Endothelial cell (in vitro differentiated cells): ENCODE data around the gene SCLY. TPM values are rescaled to one million over a fixed set of nuclear protein-coding genes. Genes with fewer than 3 reads are reported as not detected.

Source experiments
- DNase-seq: peaks from one replicate; pipeline ENCODE4 v3.0.0; 2021; ENCODE audit warnings: low spot score
- H3K27ac Mint-ChIP-seq: one replicate; pipeline ENCODE4 v1.8.0; 2021; ENCODE audit warnings: mixed read lengths, inconsistent platforms; ENCODE audit not compliant: unreplicated experiment
- H3K27me3 Mint-ChIP-seq: one replicate; pipeline ENCODE4 v1.8.0; 2021; ENCODE audit warnings: mild to moderate bottlenecking, moderate library complexity, mixed read lengths, inconsistent platforms; ENCODE audit not compliant: unreplicated experiment
- H3K36me3 Mint-ChIP-seq: one replicate; pipeline ENCODE4 v1.8.0; 2021; ENCODE audit warnings: mild to moderate bottlenecking, low read depth, mixed read lengths, inconsistent platforms; ENCODE audit not compliant: unreplicated experiment
- H3K4me1 Mint-ChIP-seq: one replicate; pipeline ENCODE4 v1.8.0; 2021; ENCODE audit warnings: mild to moderate bottlenecking, mixed read lengths, inconsistent platforms; ENCODE audit not compliant: unreplicated experiment
- H3K4me3 Mint-ChIP-seq: one replicate; pipeline ENCODE4 v1.8.0; 2021; ENCODE audit warnings: mild to moderate bottlenecking, mixed read lengths, inconsistent platforms; ENCODE audit not compliant: unreplicated experiment
- H3K9me3 Mint-ChIP-seq: one replicate; pipeline ENCODE4 v1.8.0; 2021; ENCODE audit warnings: mixed read lengths, inconsistent platforms; ENCODE audit not compliant: unreplicated experiment
- total RNA-seq: library from RNA; stranded (reverse); fragmentation: NEBNext Ultra II Directional; extraction: Animal tissue kit (Norgen Biotek cat#: 25700); gene quantifications from one replicate; pipeline ENCODE4 v1.2.1, GENCODE V29; 2021; ENCODE audit not compliant: unreplicated experiment
- TF ChIP-seq, protein P1 (sequence below): fragments of 200-600 bp; sonication (generic); IDR thresholded peaks from one replicate; pipeline ENCODE4 v1.5.0; 2021; ENCODE audit warnings: antibody characterized with exemption; ENCODE audit not compliant: unreplicated experiment

SCLY gene
- total RNA-seq, 1 donor from 2014 or later, result 17.7 TPM

DNA sequence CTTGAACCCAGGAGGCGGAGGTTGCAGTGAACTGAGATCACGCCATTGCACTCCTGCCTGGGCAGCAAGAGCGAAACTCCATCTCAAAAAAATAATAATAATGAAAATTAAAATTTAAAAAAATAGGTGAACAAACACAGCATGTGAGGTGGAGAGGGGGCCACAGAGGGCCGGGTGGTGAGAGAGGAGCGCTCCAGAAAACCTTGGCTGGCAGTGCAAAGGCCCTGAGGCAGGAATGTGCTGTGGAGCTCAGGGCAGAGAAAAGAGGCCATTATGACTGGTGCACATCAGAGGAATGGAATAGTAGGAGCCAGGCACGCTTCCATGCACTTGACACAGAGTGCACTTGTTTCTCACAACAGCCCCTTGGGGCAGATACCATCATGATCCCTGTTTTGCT is 21.6 kb upstream of the SCLY start:
- H3K4me1 Mint-ChIP-seq, result no peaks in the 10 kb centered on the region
- no peak overlapping the region for H3K27ac Mint-ChIP-seq
- TF ChIP-seq, protein P1, sequence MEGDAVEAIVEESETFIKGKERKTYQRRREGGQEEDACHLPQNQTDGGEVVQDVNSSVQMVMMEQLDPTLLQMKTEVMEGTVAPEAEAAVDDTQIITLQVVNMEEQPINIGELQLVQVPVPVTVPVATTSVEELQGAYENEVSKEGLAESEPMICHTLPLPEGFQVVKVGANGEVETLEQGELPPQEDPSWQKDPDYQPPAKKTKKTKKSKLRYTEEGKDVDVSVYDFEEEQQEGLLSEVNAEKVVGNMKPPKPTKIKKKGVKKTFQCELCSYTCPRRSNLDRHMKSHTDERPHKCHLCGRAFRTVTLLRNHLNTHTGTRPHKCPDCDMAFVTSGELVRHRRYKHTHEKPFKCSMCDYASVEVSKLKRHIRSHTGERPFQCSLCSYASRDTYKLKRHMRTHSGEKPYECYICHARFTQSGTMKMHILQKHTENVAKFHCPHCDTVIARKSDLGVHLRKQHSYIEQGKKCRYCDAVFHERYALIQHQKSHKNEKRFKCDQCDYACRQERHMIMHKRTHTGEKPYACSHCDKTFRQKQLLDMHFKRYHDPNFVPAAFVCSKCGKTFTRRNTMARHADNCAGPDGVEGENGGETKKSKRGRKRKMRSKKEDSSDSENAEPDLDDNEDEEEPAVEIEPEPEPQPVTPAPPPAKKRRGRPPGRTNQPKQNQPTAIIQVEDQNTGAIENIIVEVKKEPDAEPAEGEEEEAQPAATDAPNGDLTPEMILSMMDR, result no peak
- DNase-seq, result no peak
- H3K27me3 Mint-ChIP-seq, result peaks cover 5% of the 10 kb centered on the region
- H3K4me3 Mint-ChIP-seq, result no peak overlapping the region
- no peaks in the 10 kb centered on the region for H3K9me3 Mint-ChIP-seq
- peaks cover 46% of the 10 kb centered on the region for H3K36me3 Mint-ChIP-seq

- no peaks in the 10 kb centered on the region for H3K9me3 Mint-ChIP-seq
Measured at GRCh38 chr2:238039985-238040384, 20.8 kb upstream of the SCLY start.

GRCh38 chr2:238040918-238041317 is 19.9 kb upstream of the SCLY start:
- Mint-ChIP-seq H3K27me3 (peaks cover 9% of the 10 kb centered on the region), H3K36me3 (peaks cover 57% of the 10 kb centered on the region), H3K27ac (no peak overlapping the region), H3K4me1 (no peaks in the 10 kb centered on the region), H3K4me3 (no peak overlapping the region), H3K9me3 (no peaks in the 10 kb centered on the region)
- TF ChIP-seq, protein P1, result no peak
- no peak for DNase-seq

More at GRCh38 chr2:238039985-238040384, 20.8 kb upstream of the SCLY start:
- H3K27ac Mint-ChIP-seq, result no peak overlapping the region
- H3K4me1 Mint-ChIP-seq, result no peaks in the 10 kb centered on the region
- H3K4me3 Mint-ChIP-seq, result no peak overlapping the region
- DNase-seq, result no peak
- peaks cover 5% of the 10 kb centered on the region for H3K27me3 Mint-ChIP-seq
- TF ChIP-seq, protein P1, result no peak
- peaks cover 50% of the 10 kb centered on the region for H3K36me3 Mint-ChIP-seq

GRCh38 chr2:238042090-238042489 is 18.7 kb upstream of the SCLY start:
- Mint-ChIP-seq H3K36me3 (peaks cover 64% of the 10 kb centered on the region), H3K4me1 (no peaks in the 10 kb centered on the region), H3K9me3 (no peaks in the 10 kb centered on the region), H3K27ac (no peak overlapping the region), H3K4me3 (no peak overlapping the region), H3K27me3 (peaks cover 9% of the 10 kb centered on the region)
- DNase-seq, result no peak
- TF ChIP-seq, protein P1, result no peak

GRCh38 chr2:238042849-238043584 is 17.8 kb upstream of the SCLY start:
- TF ChIP-seq, protein P1, result no peak
- Mint-ChIP-seq H3K4me3 (no peak overlapping the region), H3K4me1 (no peaks in the 10 kb centered on the region), H3K27me3 (peaks cover 9% of the 10 kb centered on the region), H3K9me3 (no peaks in the 10 kb centered on the region), H3K36me3 (peaks cover 62% of the 10 kb centered on the region), H3K27ac (no peak overlapping the region)
- no peak for DNase-seq
